ENCODE data around the gene MAP3K9. TPM values are rescaled to one million over a fixed set of nuclear protein-coding genes. Genes with fewer than 3 reads are reported as not detected.

The MAP3K9 gene
- total and polyA plus RNA-seq, 2 of the 8 experiments (the other 6 are each of a cell fraction or from before 2014, with no cell fraction given): 9.8 to 24.7 TPM

- TF ChIP-seq CHD7 (IDR thresholded peaks at IDR 0.05; ENCODE audit: insufficient replicate concordance, low read length): no peak
- no peak for TF ChIP-seq SUZ12 (IDR thresholded peaks at IDR 0.05; ENCODE audit: low read length)
These were observed 16.4 kb downstream of the MAP3K9 start (continued) for GRCh38 chr14:70792939-70793338.

Measured in H1 (cell line).